ENCODE results near the gene RAP2A.

The RAP2A gene

GRCh38 chr13:97403893-97404750, 29.8 kb upstream of the RAP2A start:
- Mint-ChIP-seq H3K4me1 (no peaks in the 10 kb centered on the region), H3K9me3 (peaks cover 10% of the 10 kb centered on the region), H3K36me3 (peaks cover 4% of the 10 kb centered on the region), H3K27me3 (peaks cover 13% of the 10 kb centered on the region), H3K4me3 (no peak overlapping the region), H3K27ac (no peak overlapping the region)
- no peak for ATAC-seq

- Mint-ChIP-seq H3K27me3 (peaks cover 13% of the 10 kb centered on the region), H3K27ac (no peak overlapping the region), H3K4me3 (no peak overlapping the region), H3K4me1 (no peaks in the 10 kb centered on the region), H3K9me3 (peaks cover 6% of the 10 kb centered on the region), H3K36me3 (peaks cover 4% of the 10 kb centered on the region)
- no peak for ATAC-seq
Measured at GRCh38 chr13:97407540-97407939, 26.4 kb upstream of the RAP2A start.

GRCh38 chr13:97408938-97409337, 25.0 kb upstream of the RAP2A start:
- H3K4me3 Mint-ChIP-seq, result no peak overlapping the region
- peaks cover 6% of the 10 kb centered on the region for H3K9me3 Mint-ChIP-seq
- no peaks in the 10 kb centered on the region for H3K4me1 Mint-ChIP-seq
- no peak overlapping the region for H3K27ac Mint-ChIP-seq
- H3K27me3 Mint-ChIP-seq, result peaks cover 14% of the 10 kb centered on the region
- ATAC-seq, result no peak
- peaks cover 4% of the 10 kb centered on the region for H3K36me3 Mint-ChIP-seq

GRCh38 chr13:97411984-97412383, 22.0 kb upstream of the RAP2A start:
- Mint-ChIP-seq H3K27me3 (peaks cover 8% of the 10 kb centered on the region), H3K27ac (no peak overlapping the region), H3K36me3 (no peaks in the 10 kb centered on the region), H3K4me3 (no peak overlapping the region), H3K4me1 (no peaks in the 10 kb centered on the region), H3K9me3 (no peaks in the 10 kb centered on the region)
- ATAC-seq, result no peak

GRCh38 chr13:97413694-97414093, 20.3 kb upstream of the RAP2A start:
- Mint-ChIP-seq H3K27me3 (peaks cover 8% of the 10 kb centered on the region), H3K4me3 (no peak overlapping the region), H3K36me3 (no peaks in the 10 kb centered on the region), H3K27ac (no peak overlapping the region), H3K4me1 (no peaks in the 10 kb centered on the region), H3K9me3 (no peaks in the 10 kb centered on the region)
- ATAC-seq, result no peak

- Mint-ChIP-seq H3K9me3 (no peaks in the 10 kb centered on the region), H3K4me3 (no peak overlapping the region), H3K4me1 (no peaks in the 10 kb centered on the region), H3K36me3 (no peaks in the 10 kb centered on the region), H3K27ac (no peak overlapping the region), H3K27me3 (peaks cover 8% of the 10 kb centered on the region)
- ATAC-seq, result no peak
Measured at GRCh38 chr13:97414392-97414791, 19.6 kb upstream of the RAP2A start.

- H3K4me3 Mint-ChIP-seq, result no peak overlapping the region
- no peak overlapping the region for H3K27ac Mint-ChIP-seq
- H3K36me3 Mint-ChIP-seq, result no peaks in the 10 kb centered on the region
- no peak for ATAC-seq
- peaks cover 8% of the 10 kb centered on the region for H3K27me3 Mint-ChIP-seq
- no peaks in the 10 kb centered on the region for H3K9me3 Mint-ChIP-seq
- H3K4me1 Mint-ChIP-seq, result peaks cover 5% of the 10 kb centered on the region
Measured at GRCh38 chr13:97417698-97418097, 16.3 kb upstream of the RAP2A start.

GRCh38 chr13:97422118-97423054, 11.6 kb upstream of the RAP2A start:
- H3K36me3 Mint-ChIP-seq, result no peaks in the 10 kb centered on the region
- H3K27me3 Mint-ChIP-seq, result no peaks in the 10 kb centered on the region
- no peak for ATAC-seq
- H3K4me3 Mint-ChIP-seq, result no peak overlapping the region
- peaks cover 5% of the 10 kb centered on the region for H3K4me1 Mint-ChIP-seq
- no peaks in the 10 kb centered on the region for H3K9me3 Mint-ChIP-seq
- H3K27ac Mint-ChIP-seq, result no peak overlapping the region

GRCh38 chr13:97423300-97424045, 10.5 kb upstream of the RAP2A start:
- H3K9me3 Mint-ChIP-seq, result no peaks in the 10 kb centered on the region
- H3K4me1 Mint-ChIP-seq, result peaks cover 5% of the 10 kb centered on the region
- H3K4me3 Mint-ChIP-seq, result no peak overlapping the region
- no peaks in the 10 kb centered on the region for H3K36me3 Mint-ChIP-seq
- H3K27ac Mint-ChIP-seq, result no peak overlapping the region
- no peaks in the 10 kb centered on the region for H3K27me3 Mint-ChIP-seq
- ATAC-seq, result no peak

GRCh38 chr13:97425590-97425989, 8.4 kb upstream of the RAP2A start:
- no peak overlapping the region for H3K27ac Mint-ChIP-seq
- no peaks in the 10 kb centered on the region for H3K36me3 Mint-ChIP-seq
- H3K4me3 Mint-ChIP-seq, result no peak overlapping the region
- no peaks in the 10 kb centered on the region for H3K9me3 Mint-ChIP-seq
- peaks cover 5% of the 10 kb centered on the region for H3K4me1 Mint-ChIP-seq
- no peaks in the 10 kb centered on the region for H3K27me3 Mint-ChIP-seq
- ATAC-seq, result no peak

- no peak overlapping the region for H3K27ac Mint-ChIP-seq
- no peak overlapping the region for H3K4me3 Mint-ChIP-seq
- H3K4me1 Mint-ChIP-seq, result peaks cover under 1% of the 10 kb centered on the region
- H3K9me3 Mint-ChIP-seq, result no peaks in the 10 kb centered on the region
- H3K36me3 Mint-ChIP-seq, result no peaks in the 10 kb centered on the region
- H3K27me3 Mint-ChIP-seq, result no peaks in the 10 kb centered on the region
- ATAC-seq, result no peak
Measured at GRCh38 chr13:97426695-97427094, 7.3 kb upstream of the RAP2A start.

- no peak overlapping the region for H3K4me3 Mint-ChIP-seq
- H3K27ac Mint-ChIP-seq, result no peak overlapping the region
- H3K9me3 Mint-ChIP-seq, result no peaks in the 10 kb centered on the region
Measured at GRCh38 chr13:97429681-97430081, 4.3 kb upstream of the RAP2A start.

GRCh38 chr13:97430296-97430695, 3.7 kb upstream of the RAP2A start:
- Mint-ChIP-seq H3K27me3 (no peaks in the 10 kb centered on the region), H3K36me3 (no peaks in the 10 kb centered on the region), H3K4me1 (peaks cover 14% of the 10 kb centered on the region), H3K4me3 (no peak overlapping the region), H3K27ac (no peak overlapping the region), H3K9me3 (no peaks in the 10 kb centered on the region)
- no peak for ATAC-seq

More at GRCh38 chr13:97429681-97430081, 4.3 kb upstream of the RAP2A start:
- Mint-ChIP-seq H3K27me3 (no peaks in the 10 kb centered on the region), H3K4me1 (peaks cover 10% of the 10 kb centered on the region), H3K36me3 (no peaks in the 10 kb centered on the region)
- ATAC-seq, result no peak

GRCh38 chr13:97431171-97431764, 2.7 kb upstream of the RAP2A start:
- no peak for ATAC-seq
- Mint-ChIP-seq H3K27ac (no peak overlapping the region), H3K36me3 (no peaks in the 10 kb centered on the region), H3K27me3 (no peaks in the 10 kb centered on the region), H3K9me3 (no peaks in the 10 kb centered on the region), H3K4me3 (no peak overlapping the region), H3K4me1 (peaks cover 23% of the 10 kb centered on the region)

Data from stimulated activated memory B cell treated with anti-CD40 and anti-IgM and Interleukin-4, amounts not matched to agents 10 μg/mL and 1 μg/mL and 100 μg/mL, for 72 hours (primary cell).